Body of pancreas (tissue), 4 donors: ENCODE results near the gene METTL23.

ENCODE experiments used
- POLR2A ChIP-seq, 3 donors: fragments of 450-650 bp; IDR thresholded peaks; one replicate each; pipeline ENCODE4 v1.6.1; 2016; ENCODE audit warnings: antibody characterized with exemption in 3 of 3, mild to moderate bottlenecking in 2 of 3
- TF ChIP-seq, protein P1 (sequence below), 7 experiments: fragments of 450-650 bp in 4 of 7; fragments of 200-600 bp in 3 of 7; sonication (generic) in 3 of 7; IDR thresholded peaks; one replicate each; pipeline ENCODE4 v1.5.1; 2016 to 2019; ENCODE audit warnings: antibody characterized with exemption in 7 of 7

DNA sequence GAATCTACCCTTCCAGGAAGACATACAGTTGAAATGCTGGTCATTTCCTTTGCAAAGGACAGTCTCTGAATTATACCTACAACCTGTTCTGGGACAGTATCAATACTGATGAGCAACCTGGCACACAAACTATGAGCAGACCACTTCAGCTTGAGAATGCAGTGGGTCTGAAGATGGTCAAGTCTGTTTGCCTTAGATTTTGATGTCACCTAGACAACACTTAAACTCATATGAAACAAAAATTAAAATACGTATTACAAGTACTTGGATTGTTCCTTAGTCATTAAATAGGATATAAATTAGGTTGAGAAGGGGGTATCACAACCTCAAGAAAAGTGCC, 6.9 kb downstream of the METTL23 start:
- TF ChIP-seq, protein P1, sequence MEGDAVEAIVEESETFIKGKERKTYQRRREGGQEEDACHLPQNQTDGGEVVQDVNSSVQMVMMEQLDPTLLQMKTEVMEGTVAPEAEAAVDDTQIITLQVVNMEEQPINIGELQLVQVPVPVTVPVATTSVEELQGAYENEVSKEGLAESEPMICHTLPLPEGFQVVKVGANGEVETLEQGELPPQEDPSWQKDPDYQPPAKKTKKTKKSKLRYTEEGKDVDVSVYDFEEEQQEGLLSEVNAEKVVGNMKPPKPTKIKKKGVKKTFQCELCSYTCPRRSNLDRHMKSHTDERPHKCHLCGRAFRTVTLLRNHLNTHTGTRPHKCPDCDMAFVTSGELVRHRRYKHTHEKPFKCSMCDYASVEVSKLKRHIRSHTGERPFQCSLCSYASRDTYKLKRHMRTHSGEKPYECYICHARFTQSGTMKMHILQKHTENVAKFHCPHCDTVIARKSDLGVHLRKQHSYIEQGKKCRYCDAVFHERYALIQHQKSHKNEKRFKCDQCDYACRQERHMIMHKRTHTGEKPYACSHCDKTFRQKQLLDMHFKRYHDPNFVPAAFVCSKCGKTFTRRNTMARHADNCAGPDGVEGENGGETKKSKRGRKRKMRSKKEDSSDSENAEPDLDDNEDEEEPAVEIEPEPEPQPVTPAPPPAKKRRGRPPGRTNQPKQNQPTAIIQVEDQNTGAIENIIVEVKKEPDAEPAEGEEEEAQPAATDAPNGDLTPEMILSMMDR (IDR thresholded peaks at IDR 0.05), result no peak
- TF ChIP-seq POLR2A (IDR thresholded peaks at IDR 0.05), result no peak
